22Rv1 (cell line): ENCODE measurements around the gene CRYGN.
A peak's percentile ranks its signal among the peaks of the same experiment; 100 is the strongest.

Source experiments
- H3K27ac ChIP-seq: fragments of 450-650 bp; 2 replicates; pipeline ENCODE4 v1.5.1; 2017
- CTCF ChIP-seq: fragments of 450-650 bp; IDR thresholded peaks from 2 replicates; pipeline ENCODE4 v1.5.1; 2017; ENCODE audit warnings: mild to moderate bottlenecking
- ZFX ChIP-seq: fragments of 450-650 bp; IDR thresholded peaks from 2 replicates; pipeline ENCODE4 v1.6.1; 2017; ENCODE audit warnings: antibody characterized with exemption, borderline replicate concordance

The CRYGN gene

GRCh38 chr7:151482883-151483710 lies 43.2 kb upstream of the CRYGN start:
- TF ChIP-seq ZFX (no peak), CTCF (no peak)
- H3K27ac ChIP-seq: no peak overlapping the region

- TF ChIP-seq CTCF (no peak), ZFX (no peak)
- no peak overlapping the region for H3K27ac ChIP-seq
These were observed 41.9 kb upstream of the CRYGN start for GRCh38 chr7:151481650-151482505.

- TF ChIP-seq CTCF (no peak), ZFX (no peak)
- no peak overlapping the region for H3K27ac ChIP-seq
These were observed 37.9 kb upstream of the CRYGN start for GRCh38 chr7:151477867-151478266.

- TF ChIP-seq CTCF (no peak), ZFX (no peak)
- H3K27ac ChIP-seq: no peak overlapping the region
These were observed 32.9 kb upstream of the CRYGN start for GRCh38 chr7:151472644-151473380.

- no peak overlapping the region for H3K27ac ChIP-seq
These were observed 30.8 kb upstream of the CRYGN start for GRCh38 chr7:151470711-151471110.

GRCh38 chr7:151469281-151469680 lies 29.3 kb upstream of the CRYGN start:
- peak overlapping the region; percentile 15; the same call in 1 of the 2 replicates for H3K27ac ChIP-seq
- no peak for TF ChIP-seq CTCF
- no peak for TF ChIP-seq ZFX

More at GRCh38 chr7:151470711-151471110, 30.8 kb upstream of the CRYGN start:
- TF ChIP-seq ZFX: no peak
- no peak for TF ChIP-seq CTCF
